IMR-90 (cell line): ENCODE data around the gene KRTAP10-9. TPM values are rescaled to one million over a fixed set of nuclear protein-coding genes. Genes with fewer than 3 reads are reported as not detected.

Experiments used
- ATAC-seq: fragments of 200-7000 bp; cut with Tn5 transposase; 2 replicates; pipeline ENCODE4 v1.9.1; 2020; ENCODE audit warnings: low read depth, mild to moderate bottlenecking, moderate library complexity
- BruUV-seq: library from RNA; stranded (reverse); fragments of 400-500 nt; replicated peaks from 2 replicates; lab custom pipeline; 2021; lab: Mats Ljungman, UMichigan
- CTCF ChIA-PET: fragments of 300-600 bp; formaldehyde crosslinking; extraction: SDS; loops from one replicate; lab custom pipeline; 2021; ENCODE audit warnings: antibody characterized with exemption; lab: Yijun Ruan, JAX
- POLR2A ChIA-PET: fragments of 300-600 bp; sonication (Branson Sonifier 250); formaldehyde crosslinking; loops from one replicate; lab custom pipeline; 2022; ENCODE audit warnings: antibody characterized with exemption; ENCODE audit not compliant: unreplicated experiment; lab: Charles Lee
- DNase-seq: peaks from one replicate; pipeline ENCODE4 v3.0.0; 2013
- H2AFZ ChIP-seq: replicated peaks from 2 replicates; pipeline ENCODE3; 2013; ENCODE audit warnings: low read length, mild to moderate bottlenecking; ENCODE audit not compliant: poor library complexity
- H2AK5ac ChIP-seq: 2 replicates; pipeline ENCODE4 v1.6.1; 2013; ENCODE audit warnings: low read depth, low read length, inconsistent platforms
- H2AK9ac ChIP-seq: replicated peaks from 2 replicates; pipeline ENCODE3; 2013; ENCODE audit warnings: mild to moderate bottlenecking, low read depth, low read length, moderate library complexity; ENCODE audit not compliant: poor library complexity
- H2BK120ac ChIP-seq: 2 replicates; pipeline ENCODE4 v1.6.1; 2013; ENCODE audit warnings: low read depth, low read length, inconsistent platforms
- H2BK15ac ChIP-seq: 3 replicates; pipeline ENCODE4 v1.6.1; 2013; ENCODE audit warnings: low read depth, low read length, inconsistent platforms
- H2BK20ac ChIP-seq: 2 replicates; pipeline ENCODE4 v1.6.1; 2013; ENCODE audit warnings: low read depth, mild to moderate bottlenecking, inconsistent platforms, low read length, moderate library complexity
- H2BK5ac ChIP-seq: 2 replicates; pipeline ENCODE4 v1.6.1; 2013; ENCODE audit warnings: mild to moderate bottlenecking, low read depth, low read length, inconsistent platforms; ENCODE audit not compliant: poor library complexity, severe bottlenecking
- H3K14ac ChIP-seq: replicated peaks from 2 replicates; pipeline ENCODE4 v1.6.1; 2013; ENCODE audit warnings: low read depth, low read length, inconsistent platforms
- H3K18ac ChIP-seq: 2 replicates; pipeline ENCODE4 v1.6.1; 2013; ENCODE audit warnings: low read depth, low read length, control low read depth
- H3K23ac ChIP-seq: 2 replicates; pipeline ENCODE4 v1.6.1; 2013; ENCODE audit warnings: low read depth, low read length, inconsistent platforms
- H3K27ac ChIP-seq: 2 replicates; pipeline ENCODE4 v1.5.1; 2013; ENCODE audit warnings: mild to moderate bottlenecking, control low read depth, low read length; ENCODE audit not compliant: insufficient read depth
- H3K27me3 ChIP-seq: 2 replicates; pipeline ENCODE4 v1.6.1; 2013; ENCODE audit warnings: low read length; ENCODE audit not compliant: control insufficient read depth, insufficient read depth
- H3K36me3 ChIP-seq: 2 replicates; pipeline ENCODE4 v1.6.1; 2013; ENCODE audit warnings: low read length, mixed read lengths; ENCODE audit not compliant: control insufficient read depth, insufficient read depth
- H3K4ac ChIP-seq: 2 replicates; pipeline ENCODE4 v1.6.1; 2013; ENCODE audit warnings: low read depth, low read length, inconsistent platforms
- H3K4me1 ChIP-seq: 2 replicates; pipeline ENCODE4 v1.6.1; 2013; ENCODE audit warnings: low read length, mixed read lengths; ENCODE audit not compliant: control insufficient read depth, insufficient read depth
- H3K4me2 ChIP-seq: 2 replicates; pipeline ENCODE4 v1.6.1; 2013; ENCODE audit warnings: low read depth, mild to moderate bottlenecking, control low read depth, low read length, moderate library complexity
- H3K4me3 ChIP-seq: 2 replicates; pipeline ENCODE4 v1.5.1; 2013; ENCODE audit warnings: low read depth, mild to moderate bottlenecking, control low read depth, low read length, moderate library complexity; ENCODE audit not compliant: insufficient read depth
- H3K56ac ChIP-seq: 2 replicates; pipeline ENCODE4 v1.6.1; 2013; ENCODE audit warnings: low read length, inconsistent platforms; ENCODE audit not compliant: insufficient read depth; ENCODE audit errors: extremely low read depth
- H3K79me1 ChIP-seq, 2 experiments: 2 replicates each; pipeline ENCODE4 v1.6.1; 2013; ENCODE audit warnings: low read length in 2 of 2, inconsistent platforms in 1 of 2, low read depth in 1 of 2
- H3K9ac ChIP-seq: 2 replicates; pipeline ENCODE4 v1.6.1; 2013; ENCODE audit warnings: low read depth, low read length, control low read depth
- H3K9me1 ChIP-seq: 2 replicates; pipeline ENCODE4 v1.6.1; 2013; ENCODE audit warnings: low read length, inconsistent platforms; ENCODE audit not compliant: insufficient read depth
- H3K9me3 ChIP-seq: 2 replicates; pipeline ENCODE4 v1.6.1; 2013; ENCODE audit warnings: low read length; ENCODE audit not compliant: control insufficient read depth, insufficient read depth
- H4K20me1 ChIP-seq: 2 replicates; pipeline ENCODE4 v1.6.1; 2013; ENCODE audit warnings: low read length, inconsistent platforms; ENCODE audit not compliant: insufficient read depth
- H4K5ac ChIP-seq: 2 replicates; pipeline ENCODE4 v1.6.1; 2013; ENCODE audit warnings: mild to moderate bottlenecking, low read depth, low read length, control low read depth
- H4K8ac ChIP-seq, 2 experiments: 2 replicates each; pipeline ENCODE4 v1.6.1; 2013; ENCODE audit warnings: low read depth in 2 of 2, low read length in 2 of 2, control low read depth in 1 of 2, inconsistent platforms in 1 of 2
- H4K91ac ChIP-seq: 2 replicates; pipeline ENCODE4 v1.6.1; 2013; ENCODE audit warnings: low read depth, low read length, inconsistent platforms; ENCODE audit not compliant: insufficient read depth
- BHLHE40 ChIP-seq: fragments of 150-350 bp; IDR thresholded peaks from 2 replicates; pipeline ENCODE4 v1.6.1; 2016; ENCODE audit warnings: mild to moderate bottlenecking, low read depth, low read length
- CEBPB ChIP-seq: IDR thresholded peaks from 2 replicates; pipeline ENCODE4 v1.6.1; 2012; ENCODE audit warnings: low read depth, low read length, improper control_type of control experiment
- CHD1 ChIP-seq: IDR thresholded peaks from 2 replicates; pipeline ENCODE4 v1.6.1; 2012; ENCODE audit warnings: low read depth, low read length, improper control_type of control experiment
- FOS ChIP-seq: fragments of 150-350 bp; IDR thresholded peaks from 2 replicates; pipeline ENCODE4 v1.6.1; 2016; ENCODE audit warnings: low read depth, low read length
- MAFK ChIP-seq: IDR thresholded peaks from 2 replicates; pipeline ENCODE4 v1.6.1; 2012; ENCODE audit warnings: low read depth, low read length, improper control_type of control experiment
- MAZ ChIP-seq: IDR thresholded peaks from 2 replicates; pipeline ENCODE4 v1.6.1; 2012; ENCODE audit warnings: low read depth, mild to moderate bottlenecking, low read length, improper control_type of control experiment, moderate library complexity, borderline replicate concordance
- MXI1 ChIP-seq: IDR thresholded peaks from 2 replicates; pipeline ENCODE4 v1.6.1; 2012; ENCODE audit warnings: low read depth, mild to moderate bottlenecking, low read length, moderate library complexity, borderline replicate concordance
- NFE2L2 ChIP-seq: fragments of 150-350 bp; IDR thresholded peaks from 2 replicates; pipeline ENCODE4 v1.6.1; 2016; ENCODE audit warnings: low read depth, mild to moderate bottlenecking, low read length
- POLR2A ChIP-seq: IDR thresholded peaks from 2 replicates; pipeline ENCODE4 v1.6.1; 2012; ENCODE audit warnings: mild to moderate bottlenecking, low read depth, low read length
- RAD21 ChIP-seq: IDR thresholded peaks from 2 replicates; pipeline ENCODE4 v1.6.1; 2012; ENCODE audit warnings: low read length, improper control_type of control experiment
- RCOR1 ChIP-seq: IDR thresholded peaks from 2 replicates; pipeline ENCODE4 v1.6.1; 2012; ENCODE audit warnings: mild to moderate bottlenecking, low read length, improper control_type of control experiment; ENCODE audit not compliant: insufficient replicate concordance
- RFX5 ChIP-seq: IDR thresholded peaks from 2 replicates; pipeline ENCODE4 v1.8.0; 2012; ENCODE audit warnings: low read depth, mild to moderate bottlenecking, low read length, moderate library complexity
- SMC3 ChIP-seq: fragments of 150-350 bp; IDR thresholded peaks from 2 replicates; pipeline ENCODE4 v1.6.1; 2016; ENCODE audit warnings: low read depth, mild to moderate bottlenecking, antibody characterized with exemption, low read length, moderate library complexity
- WGBS, 2 experiments: methylation state at CpG; one replicate each; pipeline versions ENCODE4 v1.1.5 to v1.1.7; 2013; ENCODE audit warnings: missing lambda C conversion rate in 2 of 2; ENCODE audit not compliant: insufficient read length in 1 of 2; ENCODE audit errors: extremely low coverage in 2 of 2; 5-methylcytosine and 5-hydroxymethylcytosine counted together
- dilution Hi-C: fragments of 300-500 bp; cut with HindIII; formaldehyde crosslinking; loops from one replicate; pipeline ENCODE4 v1.14.3; 2018; ENCODE audit warnings: low sequenced_read_pairs; ENCODE audit not compliant: unreplicated experiment
- in situ Hi-C: fragments of 300-500 bp; cut with MboI; formaldehyde crosslinking; loops from 3 replicates; pipeline ENCODE4 v1.14.3; 2019; ENCODE audit warnings: low sequenced_read_pairs, inconsistent platforms, mixed read lengths
- intact Hi-C: fragments of 100-400 bp; cut with micrococcal nuclease; formaldehyde crosslinking; loops from 2 replicates; pipeline ENCODE4 v1.10.0; 2022
- polyA plus RNA-seq, 3 experiments: library from polyadenylated mRNA; depleted of rRNA; stranded (reverse); fragments of >200 nt; gene quantifications; 2 replicates each; pipeline ENCODE4 v1.2.3, GENCODE V29; 2012; ENCODE audit warnings: low replicate concordance in 1 of 3
- total RNA-seq: library from RNA; depleted of rRNA; stranded (reverse); fragments of >200 nt; gene quantifications from 2 replicates; pipeline ENCODE4 v1.2.3, GENCODE V29; 2012
- TF ChIP-seq, protein P1 (sequence below): conservative IDR thresholded peaks from 2 replicates; pipeline ENCODE4 v1.5.1; 2012; ENCODE audit warnings: mild to moderate bottlenecking, low read depth, low read length, improper control_type of control experiment
- TF ChIP-seq, protein P2 (sequence below): fragments of 150-350 bp; IDR thresholded peaks from 2 replicates; pipeline ENCODE4 v1.6.1; 2016; ENCODE audit warnings: low read depth, mild to moderate bottlenecking, low read length, moderate library complexity, borderline replicate concordance
- TF ChIP-seq, protein P3 (sequence below): fragments of 150-350 bp; IDR thresholded peaks from 2 replicates; pipeline ENCODE4 v1.6.1; 2017; ENCODE audit warnings: mild to moderate bottlenecking, antibody characterized with exemption, low read length, low read depth

The KRTAP10-9 gene
- total and polyA plus RNA-seq, 2 of the 4 experiments (the other 2 are of a cell fraction), result not detected

DNA sequence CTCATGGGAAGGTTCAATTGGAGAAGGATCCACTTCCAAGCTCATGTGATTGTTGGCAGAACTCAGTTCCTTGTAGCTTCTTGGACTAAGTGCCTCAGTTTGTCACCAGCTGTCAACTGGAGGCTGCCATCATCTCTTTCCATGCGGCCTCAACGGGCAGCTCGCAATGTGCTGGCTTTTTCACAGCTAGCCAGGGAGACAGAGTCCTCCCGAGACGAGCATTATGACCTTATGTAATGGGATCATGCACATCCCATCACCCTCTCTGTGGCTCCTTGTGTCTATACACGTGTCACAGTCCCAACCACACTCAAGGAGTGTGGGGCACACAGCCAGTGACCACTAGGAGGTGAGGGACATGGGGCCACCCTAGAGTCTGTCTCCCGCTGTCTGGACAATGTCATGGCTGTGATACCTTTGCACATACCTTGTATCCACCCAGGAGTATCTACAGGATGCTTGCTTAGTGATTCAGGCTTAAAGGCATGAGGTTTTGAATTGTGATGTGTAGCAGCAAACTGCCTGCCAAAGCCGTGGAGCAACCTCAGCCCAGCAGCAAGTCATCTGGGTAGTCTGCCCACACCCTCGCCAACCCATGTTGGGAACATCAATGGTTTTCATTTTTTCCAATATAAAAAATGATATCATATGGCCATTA lies 30.7 kb upstream of the KRTAP10-9 start:
- intact Hi-C loops, result no loop called here
- Histone ChIP-seq H3K4me3 (no peak overlapping the region), H2BK120ac (no peak overlapping the region), H4K5ac (no peak overlapping the region), H3K9ac (no peak overlapping the region), H3K36me3 (no peaks in the 10 kb centered on the region), H3K4ac (no peak overlapping the region), H2AK9ac (no peak overlapping the region), H4K8ac (no peak overlapping the region), H3K27me3 (peaks cover 4% of the 10 kb centered on the region; the same call in 1 of the 2 replicates), H3K4me1 (no peaks in the 10 kb centered on the region), H3K27ac (no peak overlapping the region), H3K9me1 (no peaks in the 10 kb centered on the region), H3K9me3 (no peaks in the 10 kb centered on the region), H2BK15ac (no peak overlapping the region), H2AFZ (no peak overlapping the region), H3K14ac (no peak overlapping the region), H3K18ac (no peak overlapping the region), H3K56ac (no peak overlapping the region), H3K79me1 (no peaks in the 10 kb centered on the region), H3K23ac (no peak overlapping the region), H3K4me2 (no peak overlapping the region), H2AK5ac (no peak overlapping the region), H4K20me1 (no peaks in the 10 kb centered on the region), H2BK5ac (no peak overlapping the region), H4K91ac (no peak overlapping the region), H2BK20ac (no peak overlapping the region)
- ChIA-PET CTCF (no interaction called here), POLR2A (no interaction called here)
- ATAC-seq (no peak), DNase-seq (no peak)
- TF ChIP-seq MAZ (no peak), FOS (no peak), SMC3 (no peak), RFX5 (no peak), BHLHE40 (no peak), CHD1 (no peak), MAFK (no peak), RAD21 (no peak), POLR2A (no peak), MXI1 (no peak), NFE2L2 (no peak), RCOR1 (no peak), CEBPB (no peak)
- TF ChIP-seq, protein P1, sequence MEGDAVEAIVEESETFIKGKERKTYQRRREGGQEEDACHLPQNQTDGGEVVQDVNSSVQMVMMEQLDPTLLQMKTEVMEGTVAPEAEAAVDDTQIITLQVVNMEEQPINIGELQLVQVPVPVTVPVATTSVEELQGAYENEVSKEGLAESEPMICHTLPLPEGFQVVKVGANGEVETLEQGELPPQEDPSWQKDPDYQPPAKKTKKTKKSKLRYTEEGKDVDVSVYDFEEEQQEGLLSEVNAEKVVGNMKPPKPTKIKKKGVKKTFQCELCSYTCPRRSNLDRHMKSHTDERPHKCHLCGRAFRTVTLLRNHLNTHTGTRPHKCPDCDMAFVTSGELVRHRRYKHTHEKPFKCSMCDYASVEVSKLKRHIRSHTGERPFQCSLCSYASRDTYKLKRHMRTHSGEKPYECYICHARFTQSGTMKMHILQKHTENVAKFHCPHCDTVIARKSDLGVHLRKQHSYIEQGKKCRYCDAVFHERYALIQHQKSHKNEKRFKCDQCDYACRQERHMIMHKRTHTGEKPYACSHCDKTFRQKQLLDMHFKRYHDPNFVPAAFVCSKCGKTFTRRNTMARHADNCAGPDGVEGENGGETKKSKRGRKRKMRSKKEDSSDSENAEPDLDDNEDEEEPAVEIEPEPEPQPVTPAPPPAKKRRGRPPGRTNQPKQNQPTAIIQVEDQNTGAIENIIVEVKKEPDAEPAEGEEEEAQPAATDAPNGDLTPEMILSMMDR, result no peak
- TF ChIP-seq, protein P2, sequence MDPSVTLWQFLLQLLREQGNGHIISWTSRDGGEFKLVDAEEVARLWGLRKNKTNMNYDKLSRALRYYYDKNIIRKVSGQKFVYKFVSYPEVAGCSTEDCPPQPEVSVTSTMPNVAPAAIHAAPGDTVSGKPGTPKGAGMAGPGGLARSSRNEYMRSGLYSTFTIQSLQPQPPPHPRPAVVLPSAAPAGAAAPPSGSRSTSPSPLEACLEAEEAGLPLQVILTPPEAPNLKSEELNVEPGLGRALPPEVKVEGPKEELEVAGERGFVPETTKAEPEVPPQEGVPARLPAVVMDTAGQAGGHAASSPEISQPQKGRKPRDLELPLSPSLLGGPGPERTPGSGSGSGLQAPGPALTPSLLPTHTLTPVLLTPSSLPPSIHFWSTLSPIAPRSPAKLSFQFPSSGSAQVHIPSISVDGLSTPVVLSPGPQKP, result no peak
- TF ChIP-seq, protein P3, sequence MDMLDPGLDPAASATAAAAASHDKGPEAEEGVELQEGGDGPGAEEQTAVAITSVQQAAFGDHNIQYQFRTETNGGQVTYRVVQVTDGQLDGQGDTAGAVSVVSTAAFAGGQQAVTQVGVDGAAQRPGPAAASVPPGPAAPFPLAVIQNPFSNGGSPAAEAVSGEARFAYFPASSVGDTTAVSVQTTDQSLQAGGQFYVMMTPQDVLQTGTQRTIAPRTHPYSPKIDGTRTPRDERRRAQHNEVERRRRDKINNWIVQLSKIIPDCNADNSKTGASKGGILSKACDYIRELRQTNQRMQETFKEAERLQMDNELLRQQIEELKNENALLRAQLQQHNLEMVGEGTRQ, result no peak
- dilution Hi-C loops, result no loop called here
- WGBS, 2 experiments, result 45% methylated on average over 4 of the region's 9 CpGs; no CpG with 5 or more reads in 1 of the 2 experiments
- in situ Hi-C loops, result no loop called here
- BruUV-seq, result no TSS peak
